Transverse colon (tissue), 4 donors: ENCODE results near the gene MOCS1.

Experiments used
- EP300 ChIP-seq: sonication (generic); formaldehyde crosslinking; IDR thresholded peaks from one replicate; pipeline ENCODE4 v1.6.1; 2017; ENCODE audit warnings: antibody characterized with exemption, low read depth
- POLR2AphosphoS5 ChIP-seq, 3 donors: sonication (generic); formaldehyde crosslinking; IDR thresholded peaks; one replicate each; pipeline ENCODE4 v1.6.1; 2016; ENCODE audit warnings: antibody characterized with exemption in 3 of 3
- TF ChIP-seq, protein P1 (sequence below), 5 experiments: fragments of 200-600 bp in 3 of 5; fragments of 450-650 bp in 2 of 5; sonication (generic) in 3 of 5; IDR thresholded peaks; 1 replicate in 2 of 5; 2 replicates in 3 of 5; pipeline ENCODE4 v1.5.1; 2016 to 2017; ENCODE audit warnings: antibody characterized with exemption in 5 of 5, inconsistent platforms in 3 of 5, mild to moderate bottlenecking in 2 of 5, moderate library complexity in 1 of 5

GRCh38 chr6:39880594-39880993, 53.7 kb downstream of the MOCS1 start:
- TF ChIP-seq, protein P1, sequence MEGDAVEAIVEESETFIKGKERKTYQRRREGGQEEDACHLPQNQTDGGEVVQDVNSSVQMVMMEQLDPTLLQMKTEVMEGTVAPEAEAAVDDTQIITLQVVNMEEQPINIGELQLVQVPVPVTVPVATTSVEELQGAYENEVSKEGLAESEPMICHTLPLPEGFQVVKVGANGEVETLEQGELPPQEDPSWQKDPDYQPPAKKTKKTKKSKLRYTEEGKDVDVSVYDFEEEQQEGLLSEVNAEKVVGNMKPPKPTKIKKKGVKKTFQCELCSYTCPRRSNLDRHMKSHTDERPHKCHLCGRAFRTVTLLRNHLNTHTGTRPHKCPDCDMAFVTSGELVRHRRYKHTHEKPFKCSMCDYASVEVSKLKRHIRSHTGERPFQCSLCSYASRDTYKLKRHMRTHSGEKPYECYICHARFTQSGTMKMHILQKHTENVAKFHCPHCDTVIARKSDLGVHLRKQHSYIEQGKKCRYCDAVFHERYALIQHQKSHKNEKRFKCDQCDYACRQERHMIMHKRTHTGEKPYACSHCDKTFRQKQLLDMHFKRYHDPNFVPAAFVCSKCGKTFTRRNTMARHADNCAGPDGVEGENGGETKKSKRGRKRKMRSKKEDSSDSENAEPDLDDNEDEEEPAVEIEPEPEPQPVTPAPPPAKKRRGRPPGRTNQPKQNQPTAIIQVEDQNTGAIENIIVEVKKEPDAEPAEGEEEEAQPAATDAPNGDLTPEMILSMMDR (IDR thresholded peaks at IDR 0.05): no peak
- no peak for TF ChIP-seq POLR2AphosphoS5 (IDR thresholded peaks at IDR 0.05)
- no peak for TF ChIP-seq EP300
